Lung (tissue), 12 donors: ENCODE results near the gene RPRD1B. TPM values are rescaled to one million over a fixed set of nuclear protein-coding genes. Genes with fewer than 3 reads are reported as not detected.

Source experiments
- ATAC-seq: fragments of 200-7000 bp; cut with Tn5 transposase; one replicate; pipeline ENCODE4 v1.9.1; 2020; ENCODE audit warnings: moderate number of reproducible peaks; ENCODE audit not compliant: insufficient read depth, low FRiP score
- DNase-seq, 3 donors: peaks; one replicate each; pipeline ENCODE4 v3.0.0-alpha.2; 2013 to 2017
- H3K27ac ChIP-seq, 2 donors: one replicate each; pipeline ENCODE4 v1.5.1; 2013; ENCODE audit warnings: mild to moderate bottlenecking in 2 of 2, moderate library complexity in 2 of 2, control low read depth in 1 of 2, inconsistent platforms in 1 of 2, low read depth in 1 of 2, low read length in 1 of 2
- H3K27me3 ChIP-seq, 3 donors: one replicate each; pipeline ENCODE4 v1.5.1; 2013; ENCODE audit warnings: low read length in 2 of 3; ENCODE audit not compliant: control insufficient read depth in 3 of 3, insufficient read depth in 3 of 3
- H3K36me3 ChIP-seq, 4 donors: one replicate each; pipeline ENCODE4 v1.5.1; 2013; ENCODE audit warnings: low read length in 4 of 4, mild to moderate bottlenecking in 1 of 4, moderate library complexity in 1 of 4; ENCODE audit not compliant: control insufficient read depth in 4 of 4, insufficient read depth in 4 of 4
- H3K4me1 ChIP-seq, 5 donors: one replicate each; pipeline ENCODE4 v1.5.1; 2013; ENCODE audit warnings: low read length in 5 of 5, mild to moderate bottlenecking in 2 of 5, moderate library complexity in 1 of 5; ENCODE audit not compliant: control insufficient read depth in 5 of 5, insufficient read depth in 5 of 5
- H3K4me3 ChIP-seq: one replicate; pipeline ENCODE4 v1.5.1; 2013; ENCODE audit warnings: mild to moderate bottlenecking, control low read depth, moderate library complexity
- H3K9ac ChIP-seq, 2 donors: one replicate each; pipeline ENCODE4 v1.5.1; 2013; ENCODE audit warnings: low read length in 2 of 2, control low read depth in 1 of 2; ENCODE audit not compliant: insufficient read depth in 1 of 2
- H3K9me3 ChIP-seq, 4 donors: one replicate each; pipeline ENCODE4 v1.5.1; 2013; ENCODE audit warnings: low read length in 3 of 4, mild to moderate bottlenecking in 1 of 4, moderate library complexity in 1 of 4; ENCODE audit not compliant: control insufficient read depth in 4 of 4, insufficient read depth in 3 of 4
- WGBS, 2 donors: extraction: QIAGEN DNeasy Blood & Tissue Kit; methylation state at CpG; one replicate each; pipeline ENCODE4 v1.1.7; 2013; 5-methylcytosine and 5-hydroxymethylcytosine counted together
- polyA plus RNA-seq, 2 donors: library from polyadenylated mRNA; stranded (reverse); fragments of 200-250 nt; gene quantifications; one replicate each; pipeline ENCODE4 v1.2.1, GENCODE V29; 2013
- total RNA-seq, 2 donors: library from RNA; depleted of rRNA in 1 of 2; stranded (reverse); fragments of >200 nt in 1 of 2; gene quantifications; one replicate each; pipeline ENCODE4 v1.2.1, GENCODE V29; 2014 to 2021
- TF ChIP-seq, protein P1 (sequence below): IDR thresholded peaks from 2 replicates; pipeline ENCODE4 v1.5.1; 2012; ENCODE audit warnings: mild to moderate bottlenecking; ENCODE audit errors: control extremely low read depth, extremely low read depth
- donor health status: control.
- donor health status: control.
- donor health status: Bipolar disorder and iron deficiency.
- donor health status: healthy.
- donor health status: DM: yes; HTN: yes; CAD: no.

The RPRD1B gene
- total and polyA plus RNA-seq, 4 donors = 6.8 to 58.6 (median 26.6) TPM

- Histone ChIP-seq H3K27ac (peak overlapping the region in 1 of 2 donors; percentile 33), H3K4me1 (peaks cover 0 to 51% (median 16%) of the 10 kb centered on the region in 5 donors), H3K9ac (no peak overlapping the region), H3K36me3 (peaks cover 30 to 60% (median 42%) of the 10 kb centered on the region in 4 donors), H3K9me3 (no peaks in the 10 kb centered on the region), H3K4me3 (no peak overlapping the region), H3K27me3 (no peaks in the 10 kb centered on the region)
- TF ChIP-seq, protein P1, sequence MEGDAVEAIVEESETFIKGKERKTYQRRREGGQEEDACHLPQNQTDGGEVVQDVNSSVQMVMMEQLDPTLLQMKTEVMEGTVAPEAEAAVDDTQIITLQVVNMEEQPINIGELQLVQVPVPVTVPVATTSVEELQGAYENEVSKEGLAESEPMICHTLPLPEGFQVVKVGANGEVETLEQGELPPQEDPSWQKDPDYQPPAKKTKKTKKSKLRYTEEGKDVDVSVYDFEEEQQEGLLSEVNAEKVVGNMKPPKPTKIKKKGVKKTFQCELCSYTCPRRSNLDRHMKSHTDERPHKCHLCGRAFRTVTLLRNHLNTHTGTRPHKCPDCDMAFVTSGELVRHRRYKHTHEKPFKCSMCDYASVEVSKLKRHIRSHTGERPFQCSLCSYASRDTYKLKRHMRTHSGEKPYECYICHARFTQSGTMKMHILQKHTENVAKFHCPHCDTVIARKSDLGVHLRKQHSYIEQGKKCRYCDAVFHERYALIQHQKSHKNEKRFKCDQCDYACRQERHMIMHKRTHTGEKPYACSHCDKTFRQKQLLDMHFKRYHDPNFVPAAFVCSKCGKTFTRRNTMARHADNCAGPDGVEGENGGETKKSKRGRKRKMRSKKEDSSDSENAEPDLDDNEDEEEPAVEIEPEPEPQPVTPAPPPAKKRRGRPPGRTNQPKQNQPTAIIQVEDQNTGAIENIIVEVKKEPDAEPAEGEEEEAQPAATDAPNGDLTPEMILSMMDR = no peak
- 83 to 88% methylated on average over 10 of the region's 10 CpGs for WGBS, 2 donors
- ATAC-seq (no peak), DNase-seq (peak; percentile 32 to 63 (median 61))
These were observed 32.3 kb downstream of the RPRD1B start for GRCh38 chr20:38065764-38066375.

GRCh38 chr20:38066969-38067716 lies 33.6 kb downstream of the RPRD1B start:
- TF ChIP-seq, protein P1 = no peak
- Histone ChIP-seq H3K4me3 (no peak overlapping the region), H3K9me3 (no peaks in the 10 kb centered on the region), H3K9ac (no peak overlapping the region), H3K27ac (peak overlapping the region in 1 of 2 donors; percentile 96), H3K27me3 (no peaks in the 10 kb centered on the region), H3K4me1 (peaks cover 0 to 51% (median 16%) of the 10 kb centered on the region in 5 donors), H3K36me3 (peaks cover 30 to 59% (median 43%) of the 10 kb centered on the region in 4 donors)
- whole genome bisulfite sequencing, 2 donors = 76 to 80% methylated on average over 9 of the region's 9 CpGs
- no peak for ATAC-seq
- no peak for DNase-seq

GRCh38 chr20:38067717-38068365 lies 34.3 kb downstream of the RPRD1B start:
- WGBS, 2 donors = 90 to 95% methylated on average over 15 of the region's 15 CpGs
- Histone ChIP-seq H3K36me3 (peaks cover 26 to 53% (median 39%) of the 10 kb centered on the region in 4 donors), H3K4me3 (no peak overlapping the region), H3K27ac (peak overlapping the region in 1 of 2 donors; percentile 96), H3K4me1 (peaks cover 2 to 51% (median 16%) of the 10 kb centered on the region in 5 donors), H3K9me3 (no peaks in the 10 kb centered on the region), H3K9ac (no peak overlapping the region), H3K27me3 (no peaks in the 10 kb centered on the region)
- no peak for ATAC-seq
- TF ChIP-seq, protein P1 = no peak
- DNase-seq = no peak
